Measurements from ENCODE around the gene HSPH1.

HSPH1 gene

DNA sequence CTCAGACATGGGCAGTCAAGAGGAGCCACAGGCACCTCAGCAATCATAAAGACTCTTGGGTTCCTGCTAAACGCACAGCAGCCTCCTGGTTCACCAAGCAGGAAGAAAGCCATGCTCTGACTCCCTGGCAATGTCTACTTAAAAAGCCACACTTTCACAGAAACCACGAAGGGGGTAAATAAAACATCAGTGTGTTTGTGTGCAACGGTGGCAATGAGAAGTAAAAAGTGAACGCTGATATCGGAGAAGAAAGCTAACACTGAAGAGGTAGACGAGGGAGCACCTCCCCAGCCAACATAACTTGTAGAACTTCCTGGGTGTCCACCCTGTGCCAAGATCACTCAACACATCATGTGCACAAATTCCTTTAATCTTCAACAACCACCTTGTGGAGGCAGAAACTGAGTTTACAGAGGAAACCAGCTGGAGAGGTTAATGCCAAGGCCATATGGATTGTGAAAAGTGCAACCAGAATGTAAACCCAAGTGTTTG lies 30.2 kb downstream of the HSPH1 start:
- no peak for DNase-seq (ENCODE audit: low read depth in 2 of 3, low spot score in 1 of 3)

DNA sequence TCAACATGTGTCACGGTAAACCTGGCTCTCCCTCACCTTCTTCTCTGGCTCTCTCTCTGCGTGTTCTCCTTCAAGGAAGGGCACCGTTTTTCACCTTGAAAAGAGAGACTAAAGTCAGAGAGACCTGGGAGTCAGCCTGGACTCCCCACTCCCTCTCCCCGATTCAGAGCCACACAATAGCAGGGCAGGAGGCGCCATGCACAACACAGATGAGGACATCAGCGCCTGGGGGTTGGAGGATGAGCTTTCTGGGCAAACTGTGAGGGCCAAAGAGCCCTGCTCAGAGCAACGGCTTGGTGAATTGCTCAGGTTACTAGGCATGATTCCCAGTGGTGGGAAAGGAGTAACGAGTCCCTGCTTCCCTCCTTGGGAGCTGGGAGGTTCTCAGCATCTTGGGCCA lies 32.3 kb downstream of the HSPH1 start:
- no peak for DNase-seq (ENCODE audit: low read depth in 2 of 3, low spot score in 1 of 3)

DNA sequence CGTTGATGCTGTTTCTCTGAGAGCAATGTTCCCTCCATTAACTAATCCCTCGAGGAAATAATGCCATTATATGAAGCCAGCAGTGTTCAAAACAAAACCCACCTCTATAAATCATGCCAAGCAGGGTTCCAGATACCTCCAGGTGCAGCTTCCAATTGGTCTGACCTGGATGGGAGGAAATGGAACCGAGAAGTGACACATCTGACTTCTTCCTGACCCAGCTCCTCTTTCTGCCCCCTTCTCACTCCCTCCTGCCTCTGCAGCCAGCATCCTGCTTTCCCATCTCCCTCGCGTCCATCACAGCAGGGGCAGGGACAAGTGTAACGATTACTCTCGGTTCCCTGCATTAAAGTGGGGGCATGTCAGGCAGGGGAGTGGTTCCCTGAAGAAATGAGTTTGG lies 37.5 kb downstream of the HSPH1 start:
- DNase-seq (ENCODE audit: low read depth in 2 of 3, low spot score in 1 of 3): no peak

DNA sequence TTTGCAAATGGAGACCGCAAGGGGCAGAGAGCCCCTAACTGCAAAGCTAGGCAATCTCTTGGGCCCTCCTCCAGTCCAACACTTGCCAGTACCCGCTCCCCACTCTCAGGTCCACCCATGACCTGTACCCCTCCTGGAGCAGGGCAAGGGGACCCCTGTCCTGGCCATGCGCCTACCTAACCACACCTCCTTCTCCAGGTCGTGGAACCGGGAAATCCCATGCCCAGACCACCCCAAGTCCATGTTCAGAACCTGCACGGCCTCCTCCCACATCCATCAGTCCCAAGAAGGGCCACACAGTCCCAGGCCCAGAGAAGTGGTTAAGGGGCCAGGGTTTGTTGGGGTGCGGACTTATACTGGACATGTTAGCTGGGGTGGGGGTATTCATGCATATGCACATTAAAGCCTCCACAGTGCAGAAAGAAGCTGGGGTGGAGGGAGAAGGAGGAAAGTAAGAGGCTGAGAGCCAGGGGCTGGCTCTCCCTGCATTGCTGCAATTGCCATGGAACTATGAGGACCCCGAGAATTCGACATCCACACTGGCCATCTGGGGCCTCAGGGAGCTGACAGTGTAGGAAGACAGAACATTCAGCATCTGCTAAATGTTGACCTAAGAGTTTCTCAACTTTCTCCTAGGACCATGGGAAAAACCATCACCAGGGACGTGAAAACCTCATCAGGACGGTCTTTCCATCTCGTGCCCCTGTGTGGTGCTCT lies 39.0 kb downstream of the HSPH1 start:
- no peak for DNase-seq (ENCODE audit: low read depth in 2 of 3, low spot score in 1 of 3)

DNA sequence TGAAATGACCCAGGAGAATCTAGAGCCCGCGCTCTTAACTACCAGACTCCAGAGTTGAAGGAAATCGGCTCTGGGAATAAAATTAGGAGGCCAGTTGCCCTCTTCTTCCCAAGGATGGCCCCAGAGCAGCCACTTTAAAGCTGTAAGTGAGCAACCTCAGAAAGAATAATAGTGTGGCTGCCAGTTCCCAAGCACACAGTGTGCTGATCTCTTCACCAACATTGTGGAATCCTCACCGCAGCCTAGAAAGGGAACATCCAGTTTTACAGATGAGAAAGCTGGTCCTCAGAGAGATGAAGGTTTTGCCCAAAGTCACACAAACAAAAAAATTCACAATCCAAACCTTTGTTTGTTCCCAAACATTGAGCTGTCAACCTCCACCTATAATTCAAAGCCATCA lies 39.6 kb downstream of the HSPH1 start:
- DNase-seq (ENCODE audit: low read depth in 2 of 3, low spot score in 1 of 3): no peak

DNA sequence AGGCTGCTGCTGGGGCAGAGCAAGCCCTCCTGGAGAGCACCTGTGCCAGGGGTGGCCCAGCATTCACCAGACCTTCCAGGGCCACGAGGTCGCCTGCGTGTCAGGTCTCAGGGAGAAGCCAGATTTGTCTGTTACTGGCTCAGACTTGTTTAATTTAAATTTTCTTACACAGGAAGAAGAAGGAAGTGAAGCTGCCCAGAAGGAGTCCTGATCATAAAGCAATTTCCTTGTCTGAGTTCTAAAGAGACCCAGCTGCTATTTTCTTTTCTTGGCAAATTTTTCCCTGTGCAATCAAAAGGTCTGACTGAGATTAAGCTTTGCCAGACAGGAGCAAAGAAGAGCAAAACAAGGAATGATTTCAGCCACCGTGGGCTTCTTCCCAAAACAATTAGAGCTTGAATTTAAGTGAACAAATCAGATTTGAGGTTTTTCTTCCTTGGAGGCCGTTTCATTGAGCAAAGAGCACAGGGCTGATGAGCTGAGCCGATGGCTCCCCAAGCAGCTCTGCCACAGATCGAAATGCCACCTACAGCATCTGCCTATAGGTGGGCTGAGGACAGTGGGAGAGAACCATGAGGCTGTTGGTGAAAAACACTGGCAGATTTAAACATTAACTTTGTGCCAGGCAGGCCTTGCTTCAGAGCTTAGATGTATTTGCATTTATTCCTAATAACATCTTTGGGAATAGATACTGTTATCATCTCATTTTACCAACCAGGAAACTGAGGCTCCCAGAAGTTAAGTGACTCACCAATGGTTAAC lies 40.1 kb downstream of the HSPH1 start:
- DNase-seq (ENCODE audit: low read depth in 2 of 3, low spot score in 1 of 3): no peak

DNA sequence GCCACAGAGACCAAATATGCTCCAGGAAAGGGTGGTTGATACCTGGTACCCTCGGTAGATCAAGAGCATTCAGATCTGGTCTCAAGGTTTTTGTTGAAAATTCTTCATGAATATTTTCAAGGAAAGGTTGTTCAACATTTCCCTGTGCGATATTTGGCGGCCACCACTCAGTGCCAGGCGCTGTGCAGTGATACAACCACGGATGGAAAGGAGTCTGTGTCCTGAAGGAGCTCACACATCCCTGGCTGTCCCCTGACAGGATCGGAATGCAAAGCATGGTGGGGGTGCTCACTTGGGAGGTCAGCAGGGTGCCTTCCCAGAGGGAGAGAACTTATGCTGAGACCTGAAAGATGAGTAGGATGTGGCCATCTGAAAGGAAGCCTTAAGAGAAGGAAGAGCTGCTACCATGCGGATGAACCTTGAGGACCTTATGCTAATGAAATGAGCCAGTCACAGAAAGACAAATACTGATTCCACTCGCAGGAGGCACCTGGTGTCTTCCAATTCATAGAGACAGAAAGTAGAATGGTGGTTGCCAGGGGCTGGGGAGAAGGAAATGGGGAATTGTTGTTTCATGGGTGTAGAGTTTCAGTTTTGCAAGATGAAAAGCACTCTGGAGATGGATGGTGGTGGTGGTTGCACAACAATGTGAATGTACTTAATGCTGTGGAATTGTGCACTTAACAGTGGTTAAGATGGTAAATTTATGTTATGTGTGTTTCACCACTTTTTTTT lies 41.6 kb downstream of the HSPH1 start:
- no peak for DNase-seq (ENCODE audit: low read depth in 2 of 3, low spot score in 1 of 3)

DNA sequence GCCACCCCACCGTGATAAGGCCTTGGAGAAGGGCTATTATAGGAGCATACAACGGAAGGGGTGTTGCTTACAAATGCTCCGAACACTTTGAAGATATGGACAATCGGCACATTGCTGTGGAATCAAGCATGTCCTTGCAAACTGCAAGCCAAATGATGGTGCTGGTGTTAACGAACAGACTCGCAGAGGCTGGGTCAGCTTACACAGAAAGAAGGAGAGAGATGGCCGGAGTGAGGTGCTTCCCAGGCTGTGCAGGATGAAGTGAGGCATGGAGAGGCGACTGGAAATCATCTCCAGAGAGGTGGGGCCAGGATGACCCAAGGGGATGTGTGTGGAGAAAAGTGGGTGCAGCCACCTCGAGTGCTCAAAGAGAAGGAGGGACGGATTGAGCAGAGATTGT lies 42.2 kb downstream of the HSPH1 start:
- DNase-seq (ENCODE audit: low read depth in 2 of 3, low spot score in 1 of 3): no peak

DNA sequence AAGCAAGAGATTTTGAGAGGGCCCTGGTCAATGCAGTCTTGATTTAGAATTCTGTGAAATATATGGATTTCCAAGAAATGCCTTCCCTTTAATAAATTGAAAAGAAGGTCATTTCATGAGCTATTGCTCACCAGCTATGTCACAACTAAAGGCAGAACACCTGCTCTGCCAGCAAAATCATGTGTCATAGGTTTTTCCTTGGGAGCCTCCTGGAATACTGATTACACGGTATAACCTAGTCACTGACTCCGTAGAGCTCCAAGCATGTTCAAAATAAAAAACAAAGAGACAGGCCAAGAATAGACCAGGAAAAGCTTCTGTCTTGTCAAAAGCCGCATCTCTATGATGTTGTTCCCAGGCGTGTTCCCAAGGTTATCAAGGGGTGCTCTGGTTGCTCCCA lies 45.5 kb downstream of the HSPH1 start:
- no peak for DNase-seq (ENCODE audit: low read depth in 2 of 3, low spot score in 1 of 3)

DNA sequence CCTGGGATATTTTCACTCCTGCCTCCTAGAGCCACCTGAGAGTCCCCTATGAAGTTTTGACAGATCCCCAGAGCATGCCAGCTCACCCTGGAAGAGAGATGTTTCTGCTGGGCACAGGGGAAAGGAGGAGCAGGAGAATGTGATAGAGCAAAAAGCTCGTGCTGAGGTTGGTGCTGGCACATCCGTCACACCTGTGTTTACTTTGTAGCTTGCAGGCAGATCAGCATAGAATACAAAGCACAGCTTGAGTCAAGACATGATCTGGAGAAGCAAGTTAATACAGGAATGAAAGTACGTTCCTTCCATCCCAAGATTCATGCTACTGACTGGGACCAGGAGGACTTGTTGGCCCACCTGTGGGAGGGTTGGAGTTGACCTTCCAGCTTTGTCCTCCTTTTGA lies 46.1 kb downstream of the HSPH1 start:
- DNase-seq (ENCODE audit: low read depth in 2 of 3, low spot score in 1 of 3): no peak

DNA sequence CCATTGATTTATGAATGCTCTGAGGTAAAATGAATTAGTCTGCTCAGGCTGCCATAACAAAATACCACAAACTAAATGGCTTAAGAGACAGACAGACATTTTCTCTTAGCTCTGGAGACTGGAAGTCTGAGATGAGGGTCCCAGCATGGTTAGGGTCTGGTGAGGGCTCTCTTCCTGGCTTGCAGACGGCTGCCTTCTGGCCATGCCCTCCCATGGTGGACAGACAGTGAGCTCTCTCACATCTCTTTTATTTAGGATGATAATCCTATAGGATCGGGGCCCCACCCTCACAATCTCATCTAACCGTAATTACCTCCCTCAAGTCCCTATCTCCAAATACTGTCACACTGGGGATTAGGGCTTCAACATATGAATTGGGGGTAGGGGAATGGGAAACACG lies 47.1 kb downstream of the HSPH1 start:
- no peak for DNase-seq (ENCODE audit: low read depth in 2 of 3, low spot score in 1 of 3)

DNA sequence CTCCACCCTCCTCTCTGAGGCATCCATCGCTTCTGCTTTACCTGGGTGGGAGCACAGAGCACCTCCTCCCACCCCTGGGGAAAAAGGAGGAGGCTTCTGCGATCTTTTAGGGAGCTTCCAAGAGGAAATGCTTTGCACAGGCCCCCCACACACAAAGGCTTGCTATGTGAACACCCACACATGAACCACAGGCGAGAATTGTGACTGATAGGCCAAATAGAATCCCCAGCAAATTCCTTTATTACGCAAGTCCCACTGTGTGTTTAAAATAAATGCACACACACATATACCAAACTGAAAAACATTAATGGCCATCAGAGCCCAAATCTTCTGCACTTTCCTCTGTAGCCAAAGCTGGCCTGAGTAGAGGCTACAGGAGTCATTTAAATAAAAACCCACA lies 50.6 kb downstream of the HSPH1 start:
- DNase-seq (ENCODE audit: low read depth in 2 of 3, low spot score in 1 of 3): no peak

DNA sequence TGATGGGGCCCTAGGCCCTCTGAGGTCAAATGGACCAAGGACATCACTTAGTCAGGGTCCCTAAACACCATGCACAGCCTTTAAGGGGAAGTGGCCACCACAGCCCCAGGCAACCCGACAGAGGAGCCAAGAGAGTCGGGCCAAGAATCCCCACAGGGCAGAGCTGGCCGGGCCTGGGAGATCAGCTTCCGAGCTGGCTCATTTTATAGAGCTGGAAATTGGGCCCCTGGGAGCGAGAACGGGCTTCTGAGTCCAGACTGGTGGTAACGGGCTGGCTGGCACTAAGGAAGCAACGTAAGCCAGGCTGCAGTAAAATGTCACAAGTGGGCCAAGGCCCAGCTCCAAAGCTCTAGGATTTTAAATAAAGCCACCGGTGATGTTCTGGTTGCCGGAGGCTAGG lies 51.1 kb downstream of the HSPH1 start:
- no peak for DNase-seq (ENCODE audit: low read depth in 2 of 3, low spot score in 1 of 3)

DNA sequence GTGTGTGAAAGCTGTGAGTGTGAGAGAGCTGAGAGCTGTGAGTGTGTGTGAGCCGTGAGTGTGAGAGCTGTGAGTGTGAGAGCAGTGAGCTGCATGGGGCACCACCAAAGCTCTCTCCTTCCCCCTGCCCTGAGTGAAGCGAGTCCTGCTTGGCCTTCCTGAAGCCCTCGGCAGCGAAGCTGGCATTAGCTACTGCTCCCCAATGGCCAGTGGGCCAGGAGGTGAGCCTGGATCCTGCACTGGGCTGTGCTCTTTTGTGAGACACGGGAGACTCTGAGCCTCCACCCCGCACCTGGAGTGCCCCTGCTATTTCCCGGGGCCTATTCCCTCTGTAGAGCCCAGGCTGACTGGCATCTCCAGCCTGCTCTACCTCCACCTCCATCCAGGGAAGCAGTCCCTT lies 51.5 kb downstream of the HSPH1 start:
- DNase-seq (ENCODE audit: low read depth in 2 of 3, low spot score in 1 of 3): no peak

DNA sequence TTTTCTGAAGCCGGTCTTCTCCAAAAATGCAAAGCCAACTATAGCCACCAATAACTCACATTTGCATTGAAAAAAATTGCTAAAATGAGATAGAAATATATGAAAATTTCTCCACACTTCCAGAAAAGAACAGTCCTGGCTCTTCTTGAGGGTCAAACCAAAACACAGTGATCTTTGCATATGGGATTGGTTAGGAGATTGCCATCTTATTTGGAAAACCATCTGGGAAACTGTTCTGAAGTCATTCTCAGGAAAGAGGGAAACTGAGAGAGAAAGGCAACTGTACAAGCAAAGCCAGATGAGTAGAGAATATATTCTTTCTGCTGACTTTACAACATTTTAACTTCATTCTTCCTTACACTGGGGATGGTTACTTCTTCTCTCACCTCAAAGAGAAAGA lies 54.6 kb downstream of the HSPH1 start:
- no peak for DNase-seq (ENCODE audit: low read depth in 2 of 3, low spot score in 1 of 3)

DNA sequence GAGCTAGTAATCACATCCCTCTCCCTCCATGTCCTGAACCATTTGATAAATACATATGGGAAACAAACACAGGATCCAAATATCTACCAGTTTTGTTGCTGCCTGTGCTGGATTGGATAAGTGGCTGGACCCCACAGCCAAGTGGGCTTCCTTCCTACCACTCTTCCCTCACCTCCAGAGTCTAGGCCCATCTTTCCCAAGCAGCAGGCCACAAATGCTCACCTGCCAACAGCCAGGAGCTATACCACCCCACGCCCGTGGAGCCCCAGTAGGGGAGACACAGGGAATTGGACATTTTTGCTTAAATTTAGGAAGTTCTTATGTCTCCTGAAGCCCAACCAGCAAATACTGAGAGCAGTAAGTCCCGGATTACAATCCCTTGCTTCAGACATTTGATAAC lies 55.8 kb downstream of the HSPH1 start:
- DNase-seq (ENCODE audit: low read depth in 2 of 3, low spot score in 1 of 3): no peak

DNA sequence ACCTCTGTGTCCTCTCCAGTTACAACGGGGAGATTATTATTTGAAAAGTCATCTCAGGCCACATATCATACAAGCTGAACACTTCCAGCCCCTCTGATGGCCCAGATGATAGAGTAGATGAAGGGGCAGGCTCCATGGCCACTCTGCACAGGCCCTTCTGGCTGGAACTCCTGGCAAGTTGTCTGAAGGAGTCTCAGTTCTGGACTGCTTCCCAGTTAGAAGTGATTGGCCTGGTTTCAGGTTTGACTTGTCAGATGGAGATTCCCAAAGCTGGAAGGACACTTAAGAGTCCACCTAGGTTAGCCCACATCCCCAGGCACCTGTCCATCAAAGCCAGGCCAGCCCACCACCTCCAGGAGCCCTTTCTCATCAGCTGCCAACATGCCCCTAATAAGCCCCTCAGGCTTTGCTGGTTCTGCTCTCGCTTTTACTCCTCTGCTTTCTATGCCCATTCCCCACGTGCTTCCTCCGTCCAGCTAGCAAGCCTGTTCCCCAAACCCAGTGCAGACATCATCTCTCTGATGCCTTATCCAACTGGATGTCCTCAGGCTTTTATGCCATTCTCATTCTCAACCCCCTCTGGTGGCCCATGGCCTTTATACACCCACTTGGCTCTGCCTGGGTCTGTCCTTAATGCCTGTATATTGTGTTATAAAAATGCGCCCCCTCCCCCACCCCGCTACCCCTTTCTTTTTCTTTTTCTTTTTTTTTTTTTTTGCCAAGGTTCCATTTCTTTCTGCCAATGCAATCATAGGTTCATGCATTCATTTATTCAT lies 56.5 kb downstream of the HSPH1 start:
- no peak for DNase-seq (ENCODE audit: low read depth in 2 of 3, low spot score in 1 of 3)

DNA sequence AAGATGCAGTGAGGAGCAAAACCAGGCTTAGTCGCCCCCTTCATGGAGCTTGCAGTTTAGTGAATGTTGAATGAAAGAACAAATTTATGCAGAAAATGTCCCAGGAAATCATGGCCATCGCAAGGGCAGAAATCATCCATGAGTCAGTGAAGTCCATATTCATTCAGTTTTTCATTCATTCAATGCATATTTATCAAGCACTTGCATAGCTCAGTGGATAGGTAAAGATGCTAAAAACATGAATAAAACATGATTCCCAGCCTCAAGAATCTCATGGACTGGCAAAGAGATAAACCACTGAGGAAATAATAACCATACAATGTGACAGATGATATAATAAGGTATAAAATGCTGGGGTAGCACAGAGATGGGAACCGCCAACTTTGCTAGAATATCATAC lies 58.8 kb downstream of the HSPH1 start:
- no peak for DNase-seq (ENCODE audit: low read depth in 2 of 3, low spot score in 1 of 3)

DNA sequence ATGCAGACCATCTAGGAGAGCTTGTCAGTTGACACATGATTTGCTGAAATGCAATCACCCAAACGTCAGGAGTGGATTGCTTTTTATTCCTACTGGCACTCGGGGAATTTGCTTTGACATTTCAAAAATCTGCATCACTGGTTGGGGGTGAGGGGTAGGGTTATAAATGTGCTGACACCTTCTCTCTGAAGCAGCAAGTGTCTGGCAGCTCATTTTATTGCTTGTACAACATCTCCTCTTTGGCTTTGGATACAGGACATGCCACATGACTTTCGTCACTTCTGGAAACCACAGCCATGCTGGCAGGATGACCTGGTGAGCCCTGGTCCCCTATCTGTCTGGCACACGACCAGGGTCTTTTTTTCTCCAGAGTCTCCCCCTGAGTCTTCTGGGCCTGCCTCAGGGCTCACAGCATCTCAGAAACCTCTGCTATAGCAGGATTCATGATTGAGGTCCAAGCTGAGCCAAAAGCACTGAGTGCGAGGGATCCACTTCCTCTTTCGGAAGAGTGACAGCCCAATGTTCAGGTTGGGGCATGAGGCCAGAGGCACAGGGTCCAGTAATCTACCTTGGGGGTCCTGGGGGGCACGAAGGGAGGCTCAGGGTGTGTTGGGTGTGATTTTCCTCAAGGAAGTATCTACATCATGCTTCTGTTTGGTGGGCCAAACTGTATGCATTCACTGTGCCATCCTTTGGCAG lies 60.1 kb downstream of the HSPH1 start:
- no peak for DNase-seq (ENCODE audit: low read depth in 2 of 3, low spot score in 1 of 3)

DNA sequence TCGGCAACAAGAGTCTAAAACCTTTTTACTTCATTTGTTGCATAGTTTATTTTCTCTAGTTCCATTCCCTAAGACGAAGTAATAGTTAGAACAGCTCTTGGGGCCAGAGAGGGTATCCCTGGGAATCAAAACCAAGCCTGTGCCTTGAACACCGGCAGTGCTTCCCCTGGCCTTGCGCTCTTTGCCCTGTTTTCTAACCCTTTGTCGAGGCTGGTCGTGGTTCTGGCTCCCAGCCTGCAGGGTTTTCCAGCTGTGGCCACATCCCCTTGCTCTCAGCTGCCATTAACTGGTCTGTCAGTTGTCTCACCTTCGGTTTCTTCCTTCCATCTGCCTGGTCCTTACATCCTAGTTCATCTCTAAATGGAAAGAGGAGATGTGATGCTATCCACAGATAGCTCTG lies 61.0 kb downstream of the HSPH1 start:
- no peak for DNase-seq (ENCODE audit: low read depth in 2 of 3, low spot score in 1 of 3)

Data from stimulated activated CD4-positive, alpha-beta T cell treated with anti-CD3 and anti-CD28 coated beads, Interleukin-12 subunit alpha, Interleukin-12 subunit beta, amount 100 ng/mL, for 48 hours (primary cell).